HG02981 (cell line): ENCODE results near the gene DDAH2.
"Not testable (repeated sequence)": the region's sequence is repeated elsewhere in the genome, so short reads cannot be mapped to it uniquely, and the experiment has no call there.

Experiments used
- ATAC-seq: cut with Tn5 transposase; IDR thresholded peaks from one replicate; pipeline ENCODE4 v1.9.1; 2021; ENCODE audit warnings: mild to moderate bottlenecking, moderate library complexity; ENCODE audit not compliant: unreplicated experiment

Gene DDAH2

GRCh38 chr6:31715022-31715958 lies 13.8 kb downstream of the DDAH2 start, which contains the start of gene LY6G6D:
Gene LY6G6D (plus strand): TSS chr6:31715348. CDS start chr6:31715356, 8 bp downstream.
- ATAC-seq: no peak

DNA sequence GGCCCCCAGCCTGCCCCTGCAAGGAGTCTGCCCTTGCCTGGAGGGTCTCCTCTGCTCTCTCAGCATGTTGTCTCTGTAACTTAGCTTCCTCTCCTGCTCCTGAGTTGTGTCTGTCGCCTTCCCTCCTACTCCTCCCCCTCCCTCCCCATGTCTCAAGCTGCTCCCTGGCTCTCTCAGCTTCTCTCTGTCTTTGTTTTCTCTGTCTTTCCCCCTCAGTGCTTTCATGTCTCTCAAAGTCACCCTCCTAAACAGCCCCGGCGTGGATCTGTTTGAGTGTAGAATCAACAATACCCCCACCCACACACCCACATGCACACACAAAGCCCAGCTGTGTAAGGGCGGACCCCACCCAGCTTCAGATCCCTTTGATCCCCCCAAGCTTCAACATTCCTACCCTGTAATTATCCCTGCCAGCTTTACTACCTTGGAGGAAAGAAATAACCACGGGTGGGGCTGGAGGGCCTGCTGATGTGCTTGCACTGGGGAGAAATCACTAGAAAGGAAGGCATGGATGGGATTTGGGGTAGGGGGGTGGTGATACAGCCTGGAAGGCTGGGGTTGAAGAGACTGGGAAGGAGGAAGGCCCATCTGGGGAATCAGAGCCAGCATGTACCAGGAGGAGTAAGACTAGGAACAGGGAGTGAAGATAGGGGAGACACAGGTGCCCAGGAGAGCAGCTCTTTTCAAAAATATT lies 15.0 kb downstream of the DDAH2 start:
- no peak for ATAC-seq

DNA sequence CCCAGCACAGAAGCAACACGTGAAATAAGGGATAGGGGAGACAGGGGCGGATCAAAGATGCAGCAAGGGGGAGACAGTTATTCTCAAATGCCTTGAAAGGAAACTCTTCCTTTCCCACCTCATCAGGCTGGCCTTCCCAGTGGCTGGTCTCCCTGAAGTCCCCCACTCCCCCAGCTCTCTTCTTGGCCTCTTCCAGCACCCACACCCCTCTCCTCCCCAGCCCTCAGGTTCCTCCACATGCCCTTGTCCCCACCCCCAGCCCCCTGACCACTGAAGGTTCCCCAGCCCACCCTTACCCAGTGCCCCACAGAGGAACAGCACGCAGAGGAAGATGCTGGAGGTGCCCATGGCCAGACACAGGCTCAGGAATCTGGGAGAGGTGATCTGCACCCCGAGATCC lies 15.6 kb downstream of the DDAH2 start:
- ATAC-seq: no peak

DNA sequence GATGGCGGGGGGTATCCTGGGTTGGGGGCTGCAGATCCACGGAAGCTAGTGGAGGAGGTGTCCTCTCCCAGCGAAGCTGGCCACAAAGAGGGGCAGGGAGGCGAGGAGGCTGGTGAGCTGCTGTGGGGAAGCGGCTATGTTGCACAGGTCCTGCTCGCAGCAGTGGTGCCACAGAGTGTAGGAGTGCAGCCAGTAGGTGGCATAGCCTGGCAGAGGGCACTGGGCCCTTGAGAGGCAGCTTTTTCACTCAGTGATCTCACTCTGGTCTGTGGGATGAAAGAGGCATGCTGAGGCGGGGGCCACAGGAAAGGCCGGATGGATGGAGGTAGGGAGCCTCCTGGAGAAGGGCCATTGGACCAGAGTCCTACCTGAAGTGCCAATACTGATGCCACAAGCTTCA lies 16.8 kb downstream of the DDAH2 start:
- ATAC-seq: no peak

DNA sequence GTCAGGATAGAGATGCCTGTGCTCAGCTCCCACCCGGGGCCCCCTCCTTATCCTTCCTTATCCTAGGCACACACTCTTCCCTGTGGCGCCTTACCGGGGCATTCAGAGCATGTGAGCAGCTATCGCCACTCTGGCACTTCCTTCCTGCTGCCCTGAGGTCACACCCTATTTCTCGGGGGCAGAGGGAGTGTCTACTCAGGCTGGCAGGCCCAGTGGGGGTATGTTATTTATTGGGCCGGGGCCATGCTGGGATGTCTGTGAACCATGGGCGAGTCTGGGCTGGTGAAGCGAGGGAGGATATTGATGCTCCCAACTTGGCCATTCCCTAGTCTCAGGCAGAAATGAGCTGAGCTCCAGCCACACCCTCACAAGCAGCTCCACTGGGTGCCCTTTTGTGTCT lies 17.9 kb downstream of the DDAH2 start:
- ATAC-seq: no peak

GRCh38 chr6:31710523-31711219 lies 18.4 kb downstream of the DDAH2 start:
- ATAC-seq: no peak

GRCh38 chr6:31709157-31709556 lies 19.9 kb downstream of the DDAH2 start:
- not testable (repeated sequence) for ATAC-seq

- no peak for ATAC-seq
Observed at GRCh38 chr6:31708224-31708623, 20.9 kb downstream of the DDAH2 start.

- no peak for ATAC-seq
Observed at GRCh38 chr6:31707701-31708100, 21.4 kb downstream of the DDAH2 start.

- no peak for ATAC-seq
Observed at GRCh38 chr6:31706599-31706998, 22.5 kb downstream of the DDAH2 start, which contains the start of gene LY6G6F. Gene LY6G6F (plus strand): TSS chr6:31706866. CDS start chr6:31706907, 41 bp downstream.

DNA sequence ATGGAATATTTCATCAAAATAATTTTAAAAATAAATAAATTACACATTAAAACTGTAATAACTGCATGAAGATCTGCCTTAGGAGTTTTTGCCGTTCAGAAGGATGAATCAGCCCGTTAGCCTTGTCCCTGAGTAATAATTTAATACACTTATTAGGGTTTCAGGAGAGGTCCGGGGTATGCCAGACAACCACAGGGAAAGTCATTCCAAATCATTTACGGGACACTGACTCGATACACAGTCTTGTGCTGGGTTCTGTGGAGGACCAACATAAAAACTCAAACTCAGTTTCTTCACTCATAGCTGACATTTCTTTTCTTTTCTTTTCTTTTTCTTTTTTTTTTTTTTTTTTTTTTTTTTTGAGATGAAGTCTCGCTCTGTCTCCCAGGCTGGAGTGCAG lies 23.2 kb downstream of the DDAH2 start:
- no peak for ATAC-seq

GRCh38 chr6:31702819-31703716 lies 26.0 kb downstream of the DDAH2 start, which contains the start of gene ABHD16A:
Gene ABHD16A (minus strand): TSS chr6:31703324. CDS start chr6:31703281, 43 bp downstream.
- peak; percentile 81 for ATAC-seq

DNA sequence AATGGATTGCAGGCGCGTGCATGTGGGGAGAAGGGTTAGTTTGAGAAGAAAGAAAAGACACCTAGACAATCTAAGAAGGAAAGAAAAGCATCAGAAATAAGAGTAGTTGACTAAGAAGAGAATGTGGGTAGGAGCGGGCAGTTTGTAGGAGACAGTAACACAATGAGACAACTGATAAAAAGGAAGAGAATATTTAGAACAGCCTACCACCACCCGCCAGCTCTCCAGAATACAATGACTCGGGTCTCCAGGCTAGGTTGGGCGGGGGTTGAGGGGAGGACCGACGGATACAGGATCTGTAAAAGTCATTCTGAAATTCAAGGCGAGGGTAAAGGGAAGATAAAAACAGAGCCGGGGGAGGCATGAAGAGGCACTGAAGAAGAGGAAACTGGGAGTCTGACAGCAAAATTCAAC lies 26.7 kb downstream of the DDAH2 start:
- no peak for ATAC-seq

- no peak for ATAC-seq
Observed at GRCh38 chr6:31701666-31702404, 27.3 kb downstream of the DDAH2 start.

GRCh38 chr6:31700740-31701401 lies 28.2 kb downstream of the DDAH2 start:
- no peak for ATAC-seq

DNA sequence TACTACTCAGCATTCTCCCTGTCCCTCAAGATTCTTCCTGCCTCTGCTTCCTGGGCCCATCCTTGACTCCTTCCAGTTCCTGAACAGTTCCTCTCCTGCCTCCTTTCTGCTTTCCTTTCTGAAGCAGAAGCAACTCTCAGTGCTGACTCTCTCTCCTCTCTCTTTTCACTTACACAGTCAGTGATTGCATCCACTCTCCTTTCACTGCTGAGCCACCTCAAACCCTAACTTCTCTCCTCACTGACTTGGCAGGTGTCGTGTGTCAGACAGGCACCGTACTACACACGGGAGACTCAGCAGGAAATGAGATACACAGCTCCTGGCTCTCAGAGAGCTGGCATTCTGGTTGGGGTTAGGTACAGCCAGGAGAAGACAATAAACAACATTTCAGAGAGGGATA lies 31.5 kb downstream of the DDAH2 start:
- ATAC-seq: no peak

GRCh38 chr6:31693535-31693934 lies 35.6 kb downstream of the DDAH2 start:
- ATAC-seq: no peak

- no peak for ATAC-seq
Observed at GRCh38 chr6:31692886-31693285, 36.2 kb downstream of the DDAH2 start.

GRCh38 chr6:31692353-31692752 lies 36.7 kb downstream of the DDAH2 start:
- ATAC-seq: no peak
